Mucosa of descending colon (tissue), 3 donors: ENCODE results near the gene PTAR1. TPM values are rescaled to one million over a fixed set of nuclear protein-coding genes. Genes with fewer than 3 reads are reported as not detected.
"Not testable (repeated sequence)": the region's sequence is repeated elsewhere in the genome, so short reads cannot be mapped to it uniquely, and the experiment has no call there.

Source experiments
- ATAC-seq: fragments of 200-7000 bp; cut with Tn5 transposase; one replicate; pipeline ENCODE4 v1.9.1; 2020; ENCODE audit warnings: mild to moderate bottlenecking, moderate library complexity
- DNase-seq, 3 donors: peaks; one replicate each; pipeline ENCODE4 v3.0.0-alpha.2; 2020
- H3K36me3 ChIP-seq: fragments of 200-600 bp; one replicate; pipeline ENCODE4 v1.8.0; 2021; ENCODE audit warnings: low read depth, mild to moderate bottlenecking
- H3K4me1 ChIP-seq: fragments of 200-600 bp; one replicate; pipeline ENCODE4 v1.8.0; 2021; ENCODE audit warnings: low read depth, mild to moderate bottlenecking
- H3K4me3 ChIP-seq: fragments of 200-600 bp; one replicate; pipeline ENCODE4 v1.8.0; 2021; ENCODE audit warnings: mild to moderate bottlenecking
- H3K9me3 ChIP-seq: fragments of 200-600 bp; one replicate; pipeline ENCODE4 v1.8.0; 2021; ENCODE audit warnings: mild to moderate bottlenecking
- CTCF ChIP-seq: fragments of 200-600 bp; IDR thresholded peaks from one replicate; pipeline ENCODE4 v1.8.0; 2022; ENCODE audit warnings: antibody characterized with exemption, mild to moderate bottlenecking
- intact Hi-C, 2 donors: fragments of 100-400 bp; cut with DNase I in 1 of 2; cut with micrococcal nuclease in 1 of 2; formaldehyde crosslinking; loops; one replicate each; pipeline versions ENCODE4 v1.11.0 to v1.11.1; 2022; cut with DNase I, micrococcal nuclease
- long read RNA-seq, 2 donors: library from polyadenylated mRNA; unstranded; transcript quantifications; one replicate each; pipeline ENCODE4 v2.0.0, GENCODE V29; 2019 to 2021
- total RNA-seq, 3 donors: library from RNA; stranded (reverse); fragmentation: NEBNext Ultra II Directional in 2 of 3; extraction: Animal tissue kit (Norgen Biotek cat#: 25700) in 2 of 3; gene quantifications; one replicate each; pipeline versions ENCODE4 v1.2.1 to v1.2.4, GENCODE V29; 2021 to 2023
- donor health status: DM: no; HTN: no; CAD: no; lungs with moderate emphysema.
- donor health status: DM: no; HTN: no; CAD: no.
- donor health status: DM: no; HTN: yes; CAD: no.

The PTAR1 gene
- 10 to 100 TPM; 63.0 to 71.5 (median 68.6) TPM for total RNA-seq
- long read RNA-seq, donor 1, partial matches to known transcripts: 1 of 12 reads
- long read RNA-seq, donor 1, other reads (novel, unspliced or antisense): 8 of 12 reads
- long read RNA-seq, donor 2, partial matches to known transcripts: 0 of 7 reads
- long read RNA-seq, donor 2, other reads (novel, unspliced or antisense): 2 of 7 reads

- H3K36me3 ChIP-seq: peaks cover 4% of the 10 kb centered on the region
- ATAC-seq (peak; percentile 99), DNase-seq (peak; percentile 94 to 97 (median 96))
- H3K4me1 ChIP-seq: peaks cover 10% of the 10 kb centered on the region
- H3K4me3 ChIP-seq: peak within 1 kb of the TSS; percentile 65
- no peak for TF ChIP-seq CTCF
- no peaks in the 10 kb centered on the region for H3K9me3 ChIP-seq
- intact Hi-C loops: no loop called here
Measured at GRCh38 chr9:69759421-69760277, at the start of gene PTAR1. PTAR1 (minus strand) TSS chr9:69760011; CDS start chr9:69759938, 73 bp downstream.

GRCh38 chr9:69809304-69809863, 49.6 kb upstream of the PTAR1 start:
- DNase-seq (no peak), ATAC-seq (no peak)
- Histone ChIP-seq H3K9me3 (no peaks in the 10 kb centered on the region), H3K4me1 (peaks cover 25% of the 10 kb centered on the region), H3K4me3 (no peak overlapping the region), H3K36me3 (no peaks in the 10 kb centered on the region)
- intact Hi-C loops: no loop called here
- TF ChIP-seq CTCF: no peak

- ATAC-seq (peak; percentile 91), DNase-seq (peak in 2 of 3 donors; percentile 52 to 59)
- H3K4me1 ChIP-seq: peaks cover 22% of the 10 kb centered on the region
- no peak for TF ChIP-seq CTCF
- intact Hi-C loops: no loop called here
- no peaks in the 10 kb centered on the region for H3K36me3 ChIP-seq
- no peaks in the 10 kb centered on the region for H3K9me3 ChIP-seq
- no peak overlapping the region for H3K4me3 ChIP-seq
Measured at GRCh38 chr9:69806627-69807026, 46.8 kb upstream of the PTAR1 start.

GRCh38 chr9:69805962-69806515, 46.2 kb upstream of the PTAR1 start:
- Histone ChIP-seq H3K36me3 (no peaks in the 10 kb centered on the region), H3K4me3 (no peak overlapping the region), H3K4me1 (peaks cover 22% of the 10 kb centered on the region), H3K9me3 (no peaks in the 10 kb centered on the region)
- TF ChIP-seq CTCF: no peak
- intact Hi-C loops: no loop called here
- ATAC-seq: peak; percentile 88
- peak in 1 of 3 donors; percentile 67 for DNase-seq

GRCh38 chr9:69801989-69802388, 42.2 kb upstream of the PTAR1 start:
- ATAC-seq (peak; percentile 51), DNase-seq (no peak)
- peaks cover 13% of the 10 kb centered on the region for H3K4me1 ChIP-seq
- no peak overlapping the region for H3K4me3 ChIP-seq
- intact Hi-C loops: no loop called here
- TF ChIP-seq CTCF: no peak
- H3K36me3 ChIP-seq: no peaks in the 10 kb centered on the region
- H3K9me3 ChIP-seq: no peaks in the 10 kb centered on the region

- ATAC-seq, H3K9me3 ChIP-seq, H3K36me3 ChIP-seq, DNase-seq, H3K4me1 ChIP-seq, intact Hi-C loops, H3K4me3 ChIP-seq: not testable (repeated sequence)
Measured at GRCh38 chr9:69800027-69800426, 40.2 kb upstream of the PTAR1 start.

- ATAC-seq, H3K9me3 ChIP-seq, H3K4me1 ChIP-seq, H3K4me3 ChIP-seq, H3K36me3 ChIP-seq, intact Hi-C loops, DNase-seq: not testable (repeated sequence)
Measured at GRCh38 chr9:69799521-69799920, 39.7 kb upstream of the PTAR1 start.
